NCI-H774 (cell line): ENCODE results near the gene ASB13.
"Not testable (repeated sequence)": the region's sequence is repeated elsewhere in the genome, so short reads cannot be mapped to it uniquely, and the experiment has no call there.

Experiments used
- DNase-seq: peaks from one replicate; lab custom pipeline; 2025; lab: John Stamatoyannopoulos, UW

The ASB13 gene

DNA sequence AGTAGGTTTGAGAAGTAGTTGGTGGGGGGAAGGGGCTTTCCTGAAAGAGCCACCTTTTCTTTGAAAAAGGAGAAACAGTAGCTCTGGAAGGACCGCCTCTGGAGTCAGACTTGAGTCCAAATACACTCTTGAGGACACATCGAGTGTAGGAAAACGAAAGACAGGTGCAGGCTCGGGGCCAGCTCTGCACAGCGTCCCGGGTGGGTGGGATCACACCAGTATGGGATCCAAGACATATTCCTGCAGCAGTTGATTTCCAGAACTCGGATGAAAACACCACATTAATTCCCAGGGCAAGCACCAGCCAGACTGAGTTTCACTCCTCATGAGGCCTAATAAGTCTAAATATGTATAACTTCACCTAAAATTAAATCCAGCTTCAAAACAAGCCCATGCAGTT, 61.4 kb downstream of the ASB13 start:
- DNase-seq, result no peak

DNA sequence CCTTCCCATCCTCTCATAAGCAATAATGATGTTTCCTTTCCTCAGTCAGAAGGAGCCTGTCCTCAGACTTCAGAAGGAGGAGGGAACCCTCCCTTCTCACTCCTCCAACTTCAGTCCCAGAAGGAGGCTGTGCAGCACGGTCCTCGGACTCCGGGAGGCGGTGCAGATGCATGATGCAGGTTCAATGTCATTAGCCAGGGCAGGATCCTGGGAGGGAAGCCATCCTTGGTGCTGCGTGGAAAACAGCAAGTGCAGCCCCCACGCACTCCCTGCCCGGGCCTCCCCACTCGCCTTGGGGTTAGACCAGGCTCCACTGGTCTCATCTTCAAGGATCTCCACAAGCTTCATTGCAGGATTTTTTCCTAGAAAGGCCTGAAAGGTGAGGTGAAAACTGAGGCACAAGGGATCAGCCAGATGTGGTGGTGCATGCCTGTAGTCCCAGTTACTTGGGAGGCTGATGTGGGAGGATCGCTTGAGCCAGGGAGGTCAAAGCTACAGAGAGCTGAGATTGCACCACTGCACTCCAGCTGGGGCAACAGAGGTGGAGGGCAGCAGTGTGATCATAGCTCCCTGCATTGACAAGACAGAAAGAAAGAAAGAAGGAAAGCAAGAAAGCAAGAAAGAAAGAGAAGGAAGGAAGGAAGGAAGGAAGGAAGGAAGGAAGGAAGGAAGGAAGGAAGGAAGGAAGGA, 62.0 kb downstream of the ASB13 start:
- DNase-seq, result no peak

DNA sequence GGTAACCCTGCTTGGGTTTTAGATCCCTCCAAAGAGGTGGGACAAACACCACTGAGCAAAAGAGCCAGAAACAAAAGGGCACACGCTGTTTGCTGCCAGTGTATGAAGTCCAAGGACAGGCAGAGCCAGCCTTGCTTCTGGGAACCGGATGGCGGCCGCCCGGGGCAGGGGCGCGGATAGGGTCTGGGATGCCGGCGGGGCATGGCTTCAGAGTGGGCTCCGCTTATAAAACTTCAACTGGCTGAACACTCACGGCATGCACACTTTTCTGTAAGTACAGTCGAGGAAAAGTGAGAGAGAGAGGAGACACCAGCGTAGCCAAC, 62.6 kb downstream of the ASB13 start:
- no peak for DNase-seq

DNA sequence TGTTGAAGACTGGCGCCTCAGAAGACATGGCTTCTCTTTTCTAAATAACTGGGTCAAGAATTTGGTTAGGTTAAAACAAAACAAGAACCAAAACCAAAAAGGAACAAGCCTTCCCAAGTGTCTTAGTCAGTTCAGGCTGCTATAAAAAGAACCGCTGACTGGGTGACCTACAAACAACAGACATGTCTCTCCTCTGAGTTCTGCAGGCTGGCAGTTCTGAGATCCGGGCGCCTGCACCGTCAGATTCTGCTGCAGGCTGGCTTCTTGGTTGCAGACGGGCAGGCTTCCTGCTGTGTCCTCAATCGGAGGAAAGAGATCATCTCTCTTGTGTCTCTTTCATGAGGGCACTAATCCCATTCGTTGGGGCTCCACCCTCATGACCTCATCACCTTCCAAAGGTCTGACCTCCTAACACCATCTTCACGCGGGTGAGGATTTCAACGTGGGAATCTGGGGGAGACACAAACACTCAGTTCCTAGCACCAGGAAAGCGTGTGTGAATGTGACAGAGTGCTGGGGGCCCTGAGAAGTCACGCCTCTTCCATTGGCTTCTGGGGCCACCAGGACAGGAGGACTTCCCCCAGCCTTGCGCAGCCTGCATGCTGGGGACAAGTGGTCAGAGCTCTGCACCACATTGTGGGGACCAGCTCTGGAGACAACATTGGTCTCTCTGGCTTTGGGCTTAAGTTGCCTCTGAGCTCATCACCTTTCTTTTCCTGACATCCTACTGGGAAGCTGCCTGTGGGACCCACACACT, 63.1 kb downstream of the ASB13 start:
- no peak for DNase-seq

DNA sequence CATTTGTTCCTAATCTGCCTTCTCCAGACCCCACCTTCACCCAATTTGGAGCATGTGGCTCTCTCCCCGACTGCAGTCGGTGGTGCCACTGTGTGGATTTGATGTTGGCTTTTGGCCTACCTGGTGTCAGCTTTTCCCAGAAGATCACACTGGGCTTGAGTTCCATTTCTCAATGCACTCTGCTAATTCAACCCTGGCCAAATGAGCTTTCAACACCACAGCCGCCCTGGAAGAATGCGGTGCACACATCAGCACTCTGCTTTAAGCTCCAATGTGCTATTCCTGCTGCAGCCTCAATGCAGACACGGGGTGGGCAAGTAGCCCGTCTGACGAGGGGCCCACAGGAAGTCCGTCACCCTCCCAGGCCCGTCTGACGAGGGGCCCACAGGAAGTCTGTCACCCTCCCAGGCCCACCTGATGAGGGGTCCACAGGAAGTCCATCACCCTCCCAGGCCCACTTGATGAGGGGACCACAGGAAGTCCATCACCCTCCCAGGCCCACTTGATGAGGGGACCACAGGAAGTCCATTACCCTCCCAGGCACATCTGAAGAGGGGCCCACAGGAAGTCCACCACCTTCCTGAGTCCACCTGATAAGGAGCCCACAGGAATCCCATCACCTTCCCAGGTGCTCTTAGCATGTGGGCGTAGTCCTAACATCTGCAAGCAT, 64.4 kb downstream of the ASB13 start:
- DNase-seq, result no peak

DNA sequence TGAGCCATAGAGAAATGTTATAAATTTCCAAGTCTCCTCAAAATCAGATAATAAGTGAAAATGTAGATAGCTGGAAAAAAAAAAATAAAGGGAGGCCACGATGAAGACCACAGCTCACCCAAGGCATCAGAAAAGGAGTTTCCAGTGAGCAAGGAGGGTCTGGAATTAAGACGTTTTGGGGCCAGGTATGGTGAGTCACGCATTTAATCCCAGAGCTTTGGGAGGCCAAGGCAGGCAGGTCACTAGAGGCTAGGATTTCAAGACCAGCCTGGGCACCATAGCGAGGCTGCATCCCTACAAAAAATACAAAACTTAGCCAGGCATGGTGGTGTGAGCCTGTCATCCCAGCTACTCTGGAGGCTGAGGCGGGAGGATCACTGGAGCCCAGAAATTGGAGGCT, 65.5 kb downstream of the ASB13 start:
- DNase-seq, result no peak

DNA sequence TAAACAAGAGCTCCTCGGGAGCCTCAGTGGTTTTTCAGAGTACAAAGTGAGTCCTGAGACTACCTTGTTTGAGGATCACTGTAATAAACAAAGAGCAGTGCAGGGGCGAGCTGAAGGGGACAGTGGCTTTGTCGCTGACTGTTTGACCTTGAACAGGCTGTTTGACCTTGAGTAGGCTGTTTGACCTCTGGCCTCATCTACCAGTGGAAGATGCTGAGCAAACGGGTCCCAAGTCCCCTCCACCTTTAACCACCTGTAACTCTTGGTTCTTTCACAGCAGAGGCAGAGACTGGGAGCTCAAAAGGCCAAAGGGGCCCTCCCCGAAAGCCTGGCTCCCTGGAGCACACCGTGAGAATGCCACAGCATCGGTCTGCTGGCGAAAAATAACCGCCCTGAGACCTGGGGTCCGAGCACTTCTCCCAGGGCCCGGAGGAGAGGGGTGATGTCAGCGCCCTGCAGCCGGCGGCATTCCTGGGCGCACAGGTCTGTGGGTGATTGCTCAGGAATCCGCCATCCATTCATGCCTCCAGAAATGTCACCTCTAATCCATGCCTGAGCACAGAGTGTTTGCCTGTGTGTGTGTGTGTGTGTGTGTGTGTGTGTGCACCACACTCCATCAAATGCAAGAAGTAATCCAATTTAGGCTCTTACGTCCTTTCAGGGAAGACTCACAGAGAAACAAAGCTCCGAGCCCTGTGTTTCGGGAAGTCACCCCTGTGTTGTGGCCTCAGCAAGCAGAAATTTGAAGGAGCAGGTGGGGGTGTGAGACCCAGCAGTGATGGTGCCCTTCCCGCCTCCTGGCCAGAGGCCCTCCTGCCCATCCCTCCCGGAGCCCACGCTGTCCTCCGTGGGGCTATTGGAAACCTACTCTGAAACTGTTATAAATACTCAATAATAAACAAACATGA, 66.5 kb downstream of the ASB13 start:
- DNase-seq, result no peak

DNA sequence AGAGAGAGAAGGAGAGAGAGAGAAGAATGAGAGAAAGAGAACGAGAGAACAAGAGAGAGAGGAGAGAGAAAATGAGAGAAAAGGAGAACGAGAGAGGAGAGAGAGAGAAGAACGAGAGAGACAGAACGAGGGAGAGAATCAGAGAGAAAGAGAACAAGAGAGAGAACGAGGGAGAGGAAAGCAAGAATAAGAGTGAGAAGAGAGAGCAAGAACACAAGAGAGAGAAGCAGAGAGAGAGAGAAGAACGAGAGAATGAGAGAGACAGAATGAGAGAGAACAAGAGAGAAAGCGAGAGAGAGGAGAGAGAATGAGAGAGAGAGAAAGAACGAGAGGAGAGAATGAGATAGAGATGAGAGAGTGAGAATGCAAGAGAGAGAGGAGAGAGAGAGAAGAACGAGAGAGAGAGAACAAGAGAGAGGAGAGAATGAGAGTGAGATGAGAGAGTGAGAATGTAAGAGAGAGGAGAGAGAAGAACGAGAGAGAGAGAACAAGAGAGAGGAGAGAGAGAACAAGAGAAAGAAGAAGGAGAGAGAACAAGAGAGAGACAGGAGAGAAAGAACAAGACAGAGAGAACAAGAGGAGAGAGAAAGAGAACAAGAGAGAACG, 68.2 kb downstream of the ASB13 start:
- DNase-seq, result no peak

DNA sequence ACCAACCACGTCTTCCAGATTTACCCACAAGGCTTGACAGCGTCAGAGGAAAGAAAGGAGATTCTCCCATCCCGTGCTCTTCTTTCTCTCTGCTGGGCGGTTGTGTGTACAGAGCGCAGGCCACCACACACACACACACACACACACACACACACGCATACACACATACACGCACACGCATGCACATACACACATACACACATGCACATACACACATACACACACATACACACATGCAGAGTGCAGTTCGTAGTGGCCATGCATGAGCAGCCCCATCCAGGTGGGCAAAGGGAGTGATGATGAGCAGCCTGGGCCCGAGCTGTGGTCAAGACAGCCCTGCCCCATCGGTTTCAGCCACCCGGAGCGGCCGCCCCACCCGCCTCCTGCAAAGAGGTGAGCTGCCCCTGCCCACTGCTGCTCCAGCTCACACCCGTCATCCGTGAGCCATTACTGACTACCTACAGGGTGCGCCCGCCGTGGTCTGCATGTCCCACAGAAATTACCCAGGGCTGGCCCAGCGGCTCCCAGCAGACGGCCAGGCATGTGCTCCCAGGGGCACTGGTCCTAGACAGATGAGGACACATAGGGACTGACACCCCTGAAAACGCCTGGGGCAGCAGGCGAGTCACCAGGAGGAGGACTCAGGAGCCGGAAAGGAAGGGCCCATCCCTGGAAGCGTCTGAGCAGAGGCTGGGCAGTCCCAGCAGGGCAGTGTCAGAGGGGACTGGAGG, 69.6 kb downstream of the ASB13 start:
- no peak for DNase-seq

DNA sequence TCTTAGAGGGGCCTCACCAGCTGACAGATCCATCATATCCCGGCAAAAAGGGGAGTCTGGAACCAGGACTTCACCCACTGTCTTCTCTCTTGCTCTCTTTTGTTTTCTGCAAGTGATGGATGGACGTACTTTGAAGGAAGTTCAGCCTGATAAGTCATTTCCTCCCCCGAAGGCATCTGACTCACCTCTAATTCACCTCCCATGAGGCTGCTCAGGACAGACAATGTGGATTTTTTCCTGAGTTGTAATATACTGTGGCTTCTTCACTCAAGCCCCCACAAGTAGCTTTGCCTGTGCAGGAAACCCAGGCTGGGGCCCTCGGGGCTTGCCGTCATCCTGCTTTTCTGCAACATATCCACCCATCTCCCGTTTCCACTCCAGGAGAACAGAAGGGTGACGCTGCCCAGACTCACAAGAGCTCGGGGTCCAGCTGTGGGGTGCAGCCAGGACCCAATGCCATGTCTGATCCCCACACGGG, 70.4 kb downstream of the ASB13 start:
- no peak for DNase-seq

DNA sequence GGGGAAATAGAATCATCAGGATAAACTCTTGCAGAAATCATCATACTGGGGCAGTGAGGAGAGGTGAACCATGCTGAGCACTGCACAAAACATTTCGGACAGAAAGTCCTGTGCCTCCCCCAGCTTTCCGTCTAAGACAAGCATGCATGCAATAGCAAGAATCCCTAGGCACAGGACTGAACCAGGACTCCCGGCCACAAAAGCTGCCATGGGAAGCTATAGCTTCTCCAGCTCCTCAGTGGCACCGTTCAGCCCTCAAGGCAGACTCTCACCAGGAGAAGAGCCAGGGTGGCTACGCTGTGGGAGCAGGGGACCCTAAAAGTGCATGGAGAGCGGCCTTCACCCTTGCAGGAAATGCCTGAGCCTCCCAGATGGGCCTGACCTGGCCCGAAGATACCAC, 70.8 kb downstream of the ASB13 start:
- DNase-seq, result no peak

DNA sequence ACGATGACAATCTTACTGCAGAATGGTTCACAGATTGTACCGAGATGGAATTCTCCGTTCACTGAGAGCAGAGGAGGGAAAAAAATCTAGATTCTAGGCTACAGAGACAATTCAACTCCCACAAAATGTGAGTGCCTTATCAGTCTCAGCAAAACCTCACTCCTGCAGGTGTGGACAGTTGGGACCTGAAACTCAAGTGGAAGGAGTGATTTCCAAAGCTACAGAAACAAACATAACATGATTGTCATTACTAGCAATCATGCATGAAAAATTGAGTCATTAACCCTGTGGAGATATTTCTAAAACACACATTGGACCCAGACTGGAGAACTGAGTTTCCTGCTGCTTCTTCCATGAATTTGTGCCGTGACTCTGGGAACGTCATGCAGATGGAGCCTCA, 71.3 kb downstream of the ASB13 start:
- no peak for DNase-seq

DNA sequence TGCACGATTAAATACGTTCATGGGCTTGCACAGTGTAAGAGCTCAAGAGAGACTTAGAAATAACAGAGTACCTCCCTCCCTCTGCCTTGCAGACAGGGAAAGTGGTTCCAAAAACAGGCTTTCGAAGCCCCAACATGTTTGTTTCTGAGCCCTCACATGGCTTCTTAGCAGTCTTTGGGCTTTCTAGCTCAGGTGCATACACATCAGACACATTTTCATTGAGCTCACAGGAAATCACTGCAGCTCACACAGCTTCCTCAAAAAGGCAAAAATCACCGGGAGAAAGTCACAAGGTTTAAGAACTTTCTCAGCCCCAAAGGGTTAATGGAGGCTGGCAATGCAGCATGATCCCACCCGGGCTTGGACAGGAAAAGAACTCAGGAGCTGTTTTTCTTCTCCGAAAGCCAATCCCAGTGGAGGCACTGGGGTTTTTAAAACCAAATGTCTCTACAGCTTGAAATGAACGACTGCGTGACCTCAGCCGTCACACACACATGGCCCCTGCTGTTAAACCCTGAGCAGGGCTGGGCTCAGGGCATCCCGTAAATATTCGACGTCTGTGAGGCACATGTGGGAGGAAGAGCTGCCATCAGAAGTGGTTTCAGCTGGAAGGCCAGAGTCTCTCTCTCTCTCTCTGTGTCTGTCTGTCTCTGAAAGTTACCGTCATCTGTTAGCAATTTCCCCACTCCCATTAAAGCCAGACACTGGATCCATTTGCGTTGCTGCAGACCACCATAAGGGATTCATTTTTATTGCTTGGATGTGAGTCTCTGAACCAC, 71.9 kb downstream of the ASB13 start:
- no peak for DNase-seq

DNA sequence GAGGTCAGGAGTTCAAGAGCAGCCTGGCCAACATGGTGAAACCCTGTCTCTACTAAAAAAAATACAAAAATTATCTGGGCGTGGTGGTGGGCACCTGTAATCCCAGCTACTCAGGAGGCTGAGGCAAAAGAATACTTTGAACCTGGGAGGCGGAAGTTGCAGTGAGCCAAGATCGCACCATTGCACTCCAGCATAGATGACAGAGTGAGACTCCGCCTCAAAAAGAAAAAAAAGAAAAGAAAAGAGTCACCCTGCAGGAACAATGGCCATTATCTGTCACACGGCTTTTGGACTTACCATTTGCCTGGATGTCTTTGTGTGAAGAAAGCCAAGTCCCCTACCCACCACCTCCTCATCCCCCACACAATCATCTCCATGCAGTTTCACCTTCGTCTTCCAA, 73.0 kb downstream of the ASB13 start:
- DNase-seq, result not testable (repeated sequence)

DNA sequence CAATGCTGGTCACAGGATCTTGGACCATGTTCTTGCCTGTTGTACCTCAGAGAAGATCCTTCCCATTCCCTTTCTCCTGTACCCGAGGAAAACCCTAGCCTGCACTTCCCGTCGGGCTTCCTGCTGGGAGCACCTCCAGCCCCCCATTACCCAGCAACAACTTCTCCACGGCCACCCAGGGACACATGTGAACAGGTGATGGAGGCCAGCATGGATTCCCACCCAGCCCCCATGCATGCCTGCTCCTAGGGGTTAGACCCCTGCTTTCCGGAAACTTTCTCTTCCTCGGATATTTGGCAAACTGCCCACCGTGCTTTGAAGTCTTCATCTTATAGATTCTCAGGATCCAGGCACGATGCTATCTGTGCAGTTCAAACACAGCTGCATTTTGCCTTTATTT, 74.3 kb downstream of the ASB13 start:
- no peak for DNase-seq

DNA sequence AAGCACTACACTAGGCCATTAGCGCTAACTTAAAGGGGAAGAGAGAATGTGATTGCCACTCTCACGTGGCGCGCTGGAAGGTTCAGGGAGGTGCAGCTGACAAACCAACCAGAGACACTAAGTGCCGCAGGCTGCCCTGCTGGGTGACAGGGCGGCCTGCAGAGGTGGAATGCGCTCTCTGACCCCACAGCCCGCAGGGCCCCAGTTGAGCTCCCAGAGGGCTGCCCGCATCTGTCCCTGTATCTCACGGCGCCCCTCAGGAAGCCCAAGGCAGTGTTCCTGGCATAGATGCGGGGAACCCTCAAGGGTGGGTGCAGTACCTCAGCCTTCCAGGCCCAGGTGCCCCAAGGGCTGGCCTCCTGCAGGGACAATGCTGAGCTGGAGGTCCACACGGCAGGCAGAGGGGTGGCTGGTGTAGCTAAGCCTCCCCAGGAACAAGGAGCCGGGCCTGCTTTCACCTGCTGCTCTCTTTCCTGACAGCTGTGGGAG, 75.0 kb downstream of the ASB13 start:
- DNase-seq, result no peak

DNA sequence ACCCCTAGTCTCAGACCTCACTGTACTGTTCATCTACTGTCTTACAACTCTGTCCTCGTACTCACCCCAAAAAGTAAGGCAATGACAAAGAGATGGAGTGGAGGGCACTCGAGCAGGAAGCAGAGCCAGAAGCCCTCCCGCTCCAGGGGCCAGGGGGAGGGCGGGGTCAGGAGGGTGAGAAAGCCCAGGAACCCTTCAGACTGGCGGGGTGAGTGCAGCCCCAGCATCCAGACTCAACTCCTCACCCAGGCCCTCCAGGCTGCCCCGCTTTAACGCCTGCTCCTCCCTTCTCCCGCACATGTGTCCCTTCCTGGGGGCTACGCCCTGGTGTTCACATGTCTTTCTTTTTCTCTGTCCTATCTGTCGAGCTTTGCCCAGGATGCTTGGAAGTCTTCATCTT, 75.6 kb downstream of the ASB13 start:
- DNase-seq, result no peak

DNA sequence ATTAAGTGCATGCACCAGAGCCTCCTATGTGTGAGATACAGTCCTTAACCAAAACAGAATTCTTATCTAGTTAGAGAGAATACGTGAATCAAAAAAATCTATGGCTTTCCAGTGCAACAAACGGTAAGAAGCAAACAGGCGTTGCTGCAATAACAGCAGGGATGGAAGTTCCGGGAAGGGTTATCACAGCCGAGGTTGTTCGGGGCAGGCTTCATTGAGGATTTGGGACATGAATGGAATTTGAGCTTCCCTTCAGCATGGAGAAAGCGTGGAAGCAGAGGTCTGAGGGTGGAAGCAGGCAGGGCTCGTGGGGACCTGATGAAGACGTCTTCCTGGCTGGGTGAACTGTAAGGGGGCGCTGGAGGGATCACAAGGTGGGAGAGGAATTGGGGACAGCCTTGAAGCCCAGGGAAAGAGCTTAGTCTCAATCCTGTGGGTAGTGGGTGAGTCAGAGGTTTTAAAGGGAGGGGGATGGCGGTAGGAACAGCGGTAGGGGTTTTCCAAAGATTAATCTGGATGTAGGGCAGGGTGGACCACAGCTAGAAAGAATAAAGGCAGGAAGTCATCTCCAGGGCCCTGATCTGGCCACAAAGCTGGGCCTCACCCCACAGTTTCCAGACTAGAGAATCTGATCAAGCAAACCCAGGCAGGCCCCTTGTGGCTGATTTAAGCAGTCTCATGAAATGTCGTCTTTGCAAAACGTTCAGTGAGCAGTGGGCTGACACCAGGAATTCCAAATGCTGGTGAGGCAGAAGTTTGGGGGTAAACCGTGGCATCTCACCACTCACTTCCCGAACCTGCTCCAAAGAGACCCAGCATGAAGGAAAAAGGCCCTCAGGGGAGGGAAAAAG, 76.5 kb downstream of the ASB13 start:
- no peak for DNase-seq

DNA sequence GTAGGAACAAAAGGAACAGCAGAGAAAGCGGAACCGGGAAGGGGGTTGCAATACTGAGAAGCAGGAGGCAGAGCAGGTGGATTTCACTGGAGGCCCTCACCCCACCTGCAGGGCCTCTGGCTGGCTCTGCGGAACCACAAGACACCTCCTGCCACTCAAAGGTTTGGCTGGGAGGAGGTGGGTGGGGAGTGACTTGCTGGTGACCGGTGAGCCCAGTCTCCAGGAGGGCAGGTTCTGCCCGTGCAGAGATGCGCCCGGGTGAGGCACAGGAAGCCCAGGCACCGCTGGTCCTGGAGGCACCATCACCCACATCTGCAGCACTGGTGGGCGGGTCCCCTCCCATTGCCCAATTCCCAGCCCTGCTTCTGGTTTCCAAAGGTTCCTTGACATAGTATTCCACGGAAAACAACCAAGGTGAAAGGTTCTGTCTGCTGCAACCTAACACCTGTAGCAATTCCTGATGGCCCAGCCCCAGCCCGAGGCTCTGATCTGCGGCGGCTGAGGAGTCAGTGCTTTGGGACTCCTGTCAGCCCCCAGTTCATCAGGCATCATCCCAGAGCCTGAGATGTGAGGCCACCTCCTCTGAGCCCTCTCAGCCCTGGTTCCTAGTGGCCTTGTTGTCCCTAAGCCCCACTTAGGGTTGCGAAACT, 77.3 kb downstream of the ASB13 start:
- DNase-seq, result no peak
